Thoracic aorta (tissue), 2 donors: ENCODE measurements around the gene GMDS. TPM values are rescaled to one million over a fixed set of nuclear protein-coding genes. Genes with fewer than 3 reads are reported as not detected.
A peak's percentile ranks its signal among the peaks of the same experiment; 100 is the strongest.

Experiments used
- ATAC-seq: fragments of 150-250 bp; one replicate; pipeline ENCODE4 v1.8.0; 2017; ENCODE audit warnings: low read depth; ENCODE audit not compliant: insufficient number of reproducible peaks, low FRiP score
- DNase-seq: peaks from one replicate; pipeline ENCODE4 v3.0.0-alpha.2; 2020; ENCODE audit warnings: low spot score
- H3K27ac ChIP-seq, 2 donors: fragments of 200-600 bp; sonication (generic); 1 replicate in 1 of 2; 2 replicates in 1 of 2; pipeline ENCODE4 v1.5.1; 2016; ENCODE audit warnings: mild to moderate bottlenecking in 2 of 2, moderate library complexity in 2 of 2
- H3K27me3 ChIP-seq: fragments of 200-600 bp; sonication (generic); replicated peaks from 2 replicates; pipeline ENCODE4 v1.6.0; 2016; ENCODE audit warnings: mild to moderate bottlenecking; ENCODE audit not compliant: insufficient read depth
- H3K36me3 ChIP-seq: fragments of 200-600 bp; sonication (generic); one replicate; pipeline ENCODE4 v1.5.1; 2016
- H3K4me1 ChIP-seq, 2 donors: fragments of 200-600 bp; sonication (generic); 1 replicate in 1 of 2; 2 replicates in 1 of 2; pipeline versions ENCODE4 v1.5.1 to v1.6.0; 2016; ENCODE audit warnings: low read depth in 2 of 2, mild to moderate bottlenecking in 1 of 2; ENCODE audit not compliant: control insufficient read depth in 1 of 2
- H3K4me3 ChIP-seq: fragments of 200-600 bp; sonication (generic); 2 replicates; pipeline ENCODE4 v1.5.1; 2016; ENCODE audit warnings: mild to moderate bottlenecking
- H3K9me3 ChIP-seq: fragments of 200-600 bp; sonication (generic); 2 replicates; pipeline ENCODE4 v1.5.1; 2016
- total RNA-seq, 2 donors: library from RNA; depleted of rRNA; stranded (reverse); fragments of >200 nt; gene quantifications; one replicate each; pipeline versions ENCODE4 v1.1.0 to v1.2.3, GENCODE V29; 2016
- TF ChIP-seq, protein P1 (sequence below): fragments of 200-600 bp; sonication (generic); IDR thresholded peaks from one replicate; pipeline ENCODE4 v1.5.1; 2019; ENCODE audit warnings: antibody characterized with exemption

The GMDS gene
- total RNA-seq, 2 donors from 2014 or later = 87.8 to 87.9 TPM

DNA sequence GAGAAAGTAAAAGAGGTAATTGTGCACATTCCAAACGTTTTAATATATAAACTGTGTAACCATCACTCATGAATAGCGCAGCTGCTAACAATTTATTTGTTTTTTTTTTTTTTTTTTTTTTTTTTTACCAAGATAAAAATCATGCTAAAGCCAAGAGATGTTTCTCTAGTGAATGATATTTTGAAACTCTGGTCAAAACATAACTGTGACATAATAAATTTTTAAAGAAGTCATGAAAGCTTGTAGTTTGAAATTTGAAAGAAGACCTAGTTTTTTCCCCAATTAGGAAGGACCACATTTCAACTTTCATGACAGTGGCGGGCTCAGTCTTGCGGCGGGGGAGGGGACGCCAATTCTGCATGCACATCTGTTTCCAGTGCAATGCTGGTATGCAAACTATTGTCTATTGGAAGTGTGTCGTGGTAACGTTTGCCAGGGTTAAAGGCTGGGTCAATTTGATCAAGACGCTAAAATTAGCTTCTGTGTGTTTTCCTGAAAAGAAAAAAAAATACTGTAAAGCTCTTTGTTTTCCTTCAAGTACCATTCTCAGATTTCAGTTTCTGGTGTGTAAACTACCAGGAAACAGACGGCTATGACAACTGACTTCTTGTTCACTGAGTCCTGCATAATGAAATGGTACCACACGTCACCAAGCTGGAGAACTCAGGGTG lies 423.8 kb downstream of the GMDS start:
- ATAC-seq (no peak), DNase-seq (no peak)
- H3K27ac ChIP-seq = peak overlapping the region; percentile 84 to 88
- H3K9me3 ChIP-seq = no peaks in the 10 kb centered on the region
- peaks cover 20 to 39% of the 10 kb centered on the region in 2 donors for H3K4me1 ChIP-seq
- H3K27me3 ChIP-seq = no peaks in the 10 kb centered on the region
- TF ChIP-seq, protein P1, sequence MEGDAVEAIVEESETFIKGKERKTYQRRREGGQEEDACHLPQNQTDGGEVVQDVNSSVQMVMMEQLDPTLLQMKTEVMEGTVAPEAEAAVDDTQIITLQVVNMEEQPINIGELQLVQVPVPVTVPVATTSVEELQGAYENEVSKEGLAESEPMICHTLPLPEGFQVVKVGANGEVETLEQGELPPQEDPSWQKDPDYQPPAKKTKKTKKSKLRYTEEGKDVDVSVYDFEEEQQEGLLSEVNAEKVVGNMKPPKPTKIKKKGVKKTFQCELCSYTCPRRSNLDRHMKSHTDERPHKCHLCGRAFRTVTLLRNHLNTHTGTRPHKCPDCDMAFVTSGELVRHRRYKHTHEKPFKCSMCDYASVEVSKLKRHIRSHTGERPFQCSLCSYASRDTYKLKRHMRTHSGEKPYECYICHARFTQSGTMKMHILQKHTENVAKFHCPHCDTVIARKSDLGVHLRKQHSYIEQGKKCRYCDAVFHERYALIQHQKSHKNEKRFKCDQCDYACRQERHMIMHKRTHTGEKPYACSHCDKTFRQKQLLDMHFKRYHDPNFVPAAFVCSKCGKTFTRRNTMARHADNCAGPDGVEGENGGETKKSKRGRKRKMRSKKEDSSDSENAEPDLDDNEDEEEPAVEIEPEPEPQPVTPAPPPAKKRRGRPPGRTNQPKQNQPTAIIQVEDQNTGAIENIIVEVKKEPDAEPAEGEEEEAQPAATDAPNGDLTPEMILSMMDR = no peak
- H3K4me3 ChIP-seq = peak overlapping the region; percentile 70
- no peaks in the 10 kb centered on the region for H3K36me3 ChIP-seq

DNA sequence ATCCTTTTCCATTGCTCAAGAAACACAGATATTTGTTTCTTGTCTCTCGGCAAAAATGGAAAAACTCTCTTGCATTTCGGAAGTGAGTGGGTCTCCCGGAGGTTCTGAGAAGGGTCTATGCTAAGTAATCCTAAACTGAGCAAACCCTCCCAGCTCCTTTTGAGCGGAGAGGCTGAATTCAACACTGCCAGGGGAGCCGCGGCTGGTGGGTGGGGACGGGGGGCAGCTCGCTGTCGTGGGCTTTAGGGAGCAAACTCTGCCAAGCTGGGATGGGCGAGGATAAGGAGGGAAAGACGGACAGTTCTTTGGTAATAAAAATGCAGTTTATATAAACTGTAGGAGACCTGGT lies 424.3 kb downstream of the GMDS start:
- Histone ChIP-seq H3K27me3 (no peaks in the 10 kb centered on the region), H3K36me3 (no peaks in the 10 kb centered on the region), H3K4me3 (peak overlapping the region; percentile 70), H3K4me1 (peaks cover 23 to 42% of the 10 kb centered on the region in 2 donors), H3K27ac (peak overlapping the region; percentile 84 to 88), H3K9me3 (no peaks in the 10 kb centered on the region)
- ATAC-seq (no peak), DNase-seq (no peak)
- TF ChIP-seq, protein P1 = no peak

GRCh38 chr6:1820714-1821113 lies 424.7 kb downstream of the GMDS start:
- no peaks in the 10 kb centered on the region for H3K9me3 ChIP-seq
- no peaks in the 10 kb centered on the region for H3K27me3 ChIP-seq
- DNase-seq = no peak
- H3K36me3 ChIP-seq = no peaks in the 10 kb centered on the region
- peak overlapping the region; percentile 70 for H3K4me3 ChIP-seq
- peak overlapping the region; percentile 84 to 88 for H3K27ac ChIP-seq
- H3K4me1 ChIP-seq = peaks cover 23 to 46% of the 10 kb centered on the region in 2 donors
- ATAC-seq = no peak
- TF ChIP-seq, protein P1 = no peak

GRCh38 chr6:1820165-1820564 lies 425.2 kb downstream of the GMDS start:
- TF ChIP-seq, protein P1 = no peak
- Histone ChIP-seq H3K27me3 (no peaks in the 10 kb centered on the region), H3K4me1 (peaks cover 23 to 48% of the 10 kb centered on the region in 2 donors), H3K36me3 (no peaks in the 10 kb centered on the region), H3K27ac (peak overlapping the region; percentile 84 to 88), H3K4me3 (no peak overlapping the region), H3K9me3 (no peaks in the 10 kb centered on the region)
- DNase-seq = no peak
- no peak for ATAC-seq

DNA sequence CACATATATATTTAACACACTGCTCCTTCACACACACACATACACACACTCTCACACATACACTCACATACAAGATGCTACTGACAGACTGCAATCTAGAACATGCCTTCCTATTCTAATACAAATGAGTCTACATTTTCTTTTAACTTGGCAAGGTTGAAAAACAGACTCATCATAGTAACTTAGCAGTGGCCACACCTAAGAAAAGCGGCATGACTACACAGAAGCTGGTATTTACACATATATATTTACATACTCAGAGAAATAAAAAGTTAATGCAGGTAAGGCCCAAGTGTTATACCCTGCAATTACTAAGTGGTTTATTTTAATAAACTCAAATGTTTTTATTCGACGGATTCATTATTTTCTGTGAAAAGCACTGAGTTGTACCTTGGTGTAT lies 426.4 kb downstream of the GMDS start:
- H3K9me3 ChIP-seq = no peaks in the 10 kb centered on the region
- DNase-seq = no peak

More for the DNA sequence above, 426.4 kb downstream of the GMDS start:
- Histone ChIP-seq H3K27me3 (no peaks in the 10 kb centered on the region), H3K36me3 (no peaks in the 10 kb centered on the region), H3K4me1 (peaks cover 23 to 52% of the 10 kb centered on the region in 2 donors), H3K27ac (peak overlapping the region in 1 of 2 donors; percentile 52), H3K4me3 (no peak overlapping the region)
- TF ChIP-seq, protein P1 = no peak
- ATAC-seq = no peak
